Esophagus muscularis mucosa (tissue), 4 donors: ENCODE data around the gene BID. TPM values are rescaled to one million over a fixed set of nuclear protein-coding genes. Genes with fewer than 3 reads are reported as not detected.

ENCODE experiments used
- DNase-seq: peaks from one replicate; pipeline ENCODE4 v3.0.0-alpha.2; 2017; ENCODE audit errors: extremely low spot score
- H3K27ac ChIP-seq, 4 donors: fragments of 200-600 bp; sonication (generic); replicated peaks in 1 of 4; 1 replicate in 3 of 4; 2 replicates in 1 of 4; pipeline ENCODE4 v1.5.1; 2016 to 2019; ENCODE audit warnings: mild to moderate bottlenecking in 1 of 4
- H3K27me3 ChIP-seq, 4 donors: fragments of 200-600 bp; sonication (generic); one replicate each; pipeline versions ENCODE4 v1.5.1 to v1.6.0; 2016 to 2019
- H3K36me3 ChIP-seq, 4 donors: fragments of 200-600 bp; sonication (generic); one replicate each; pipeline ENCODE4 v1.5.1; 2016 to 2019
- H3K4me1 ChIP-seq, 4 donors: fragments of 200-600 bp; sonication (generic); one replicate each; pipeline ENCODE4 v1.5.1; 2016 to 2019
- H3K4me3 ChIP-seq, 4 donors: fragments of 200-600 bp; sonication (generic); 1 replicate in 2 of 4; 2 replicates in 2 of 4; pipeline ENCODE4 v1.5.1; 2016 to 2019; ENCODE audit warnings: mild to moderate bottlenecking in 4 of 4, moderate library complexity in 1 of 4
- H3K9me3 ChIP-seq, 4 donors: fragments of 200-600 bp; sonication (generic); 1 replicate in 3 of 4; 2 replicates in 1 of 4; pipeline ENCODE4 v1.5.1; 2016 to 2019
- EP300 ChIP-seq: sonication (generic); formaldehyde crosslinking; IDR thresholded peaks from one replicate; pipeline ENCODE4 v1.6.1; 2017; ENCODE audit warnings: antibody characterized with exemption
- POLR2A ChIP-seq: fragments of 450-650 bp; IDR thresholded peaks from one replicate; pipeline ENCODE4 v1.6.1; 2017; ENCODE audit warnings: antibody characterized with exemption, moderate library complexity, mild to moderate bottlenecking, low read depth
- POLR2AphosphoS5 ChIP-seq, 2 donors: sonication (generic); formaldehyde crosslinking; IDR thresholded peaks; one replicate each; pipeline ENCODE4 v1.6.1; 2017; ENCODE audit warnings: antibody characterized with exemption in 2 of 2
- WGBS: methylation state at CpG from one replicate; pipeline ENCODE4 v1.1.5; 2018; 5-methylcytosine and 5-hydroxymethylcytosine counted together
- intact Hi-C: fragments of 100-400 bp; cut with DNase I; formaldehyde crosslinking; loops from one replicate; pipeline ENCODE4 v1.15.1; 2023
- total RNA-seq, 4 donors: library from RNA; depleted of rRNA; stranded (reverse); fragments of >200 nt; gene quantifications; one replicate each; pipeline versions ENCODE4 v1.1.0 to v1.2.1, GENCODE V29; 2016
- TF ChIP-seq, protein P1 (sequence below), 3 experiments: fragments of 200-600 bp in 2 of 3; fragments of 450-650 bp in 1 of 3; sonication (generic) in 2 of 3; IDR thresholded peaks; one replicate each; pipeline ENCODE4 v1.5.1; 2017 to 2019; ENCODE audit warnings: antibody characterized with exemption in 3 of 3, mild to moderate bottlenecking in 2 of 3, moderate library complexity in 1 of 3

Gene BID
- total RNA-seq, 4 donors from 2014 or later, result 12.9 to 48.3 (median 26.3) TPM

DNA sequence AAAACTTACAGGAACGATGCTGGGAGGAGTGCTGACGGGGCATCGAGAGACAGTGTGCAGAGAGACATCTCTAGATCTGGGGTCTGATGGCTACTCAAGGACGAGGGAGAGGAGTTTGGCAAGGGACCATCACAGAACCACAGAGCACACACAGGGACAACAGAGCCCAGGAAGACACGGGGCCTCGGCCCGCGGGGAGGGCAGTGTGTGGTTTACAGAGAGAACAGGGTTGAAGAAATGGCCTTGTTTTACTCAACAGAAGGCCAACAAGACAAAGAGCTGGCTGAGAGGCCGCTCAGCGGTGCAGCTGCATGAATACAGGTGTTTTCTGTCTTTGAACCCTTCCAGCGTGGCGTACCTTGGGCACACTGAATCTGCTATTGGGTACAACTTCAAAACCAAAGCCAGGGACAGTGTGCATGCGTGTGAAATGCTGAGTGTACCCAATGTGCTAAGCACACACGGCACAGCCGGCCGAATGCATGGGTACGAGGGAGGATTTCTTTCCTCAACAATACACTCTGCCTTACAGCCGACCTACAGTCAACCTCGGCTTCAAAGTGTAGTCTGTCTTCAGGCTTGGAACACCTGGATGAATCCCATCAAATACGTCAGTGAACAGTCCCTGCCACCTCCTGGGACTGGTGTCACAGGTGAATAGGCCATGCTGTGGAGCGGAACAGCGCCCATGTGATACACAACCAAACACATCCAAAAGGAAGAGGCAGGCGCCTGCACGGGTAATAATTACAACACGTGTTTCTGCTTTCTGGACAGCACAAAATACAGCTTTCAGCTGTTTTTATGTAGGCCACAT, 20.7 kb upstream of the BID start:
- WGBS, result 81% methylated on average over 25 of the region's 25 CpGs
- Histone ChIP-seq H3K9me3 (no peaks in the 10 kb centered on the region), H3K4me3 (no peak overlapping the region), H3K27ac (no peak overlapping the region), H3K36me3 (peaks cover 17 to 78% (median 44%) of the 10 kb centered on the region in 4 donors), H3K4me1 (no peaks in the 10 kb centered on the region), H3K27me3 (no peaks in the 10 kb centered on the region)
- intact Hi-C loops, result no loop called here
- no peak for DNase-seq
- TF ChIP-seq EP300 (no peak), POLR2A (no peak), POLR2AphosphoS5 (IDR thresholded peaks at IDR 0.05) (no peak)
- TF ChIP-seq, protein P1, sequence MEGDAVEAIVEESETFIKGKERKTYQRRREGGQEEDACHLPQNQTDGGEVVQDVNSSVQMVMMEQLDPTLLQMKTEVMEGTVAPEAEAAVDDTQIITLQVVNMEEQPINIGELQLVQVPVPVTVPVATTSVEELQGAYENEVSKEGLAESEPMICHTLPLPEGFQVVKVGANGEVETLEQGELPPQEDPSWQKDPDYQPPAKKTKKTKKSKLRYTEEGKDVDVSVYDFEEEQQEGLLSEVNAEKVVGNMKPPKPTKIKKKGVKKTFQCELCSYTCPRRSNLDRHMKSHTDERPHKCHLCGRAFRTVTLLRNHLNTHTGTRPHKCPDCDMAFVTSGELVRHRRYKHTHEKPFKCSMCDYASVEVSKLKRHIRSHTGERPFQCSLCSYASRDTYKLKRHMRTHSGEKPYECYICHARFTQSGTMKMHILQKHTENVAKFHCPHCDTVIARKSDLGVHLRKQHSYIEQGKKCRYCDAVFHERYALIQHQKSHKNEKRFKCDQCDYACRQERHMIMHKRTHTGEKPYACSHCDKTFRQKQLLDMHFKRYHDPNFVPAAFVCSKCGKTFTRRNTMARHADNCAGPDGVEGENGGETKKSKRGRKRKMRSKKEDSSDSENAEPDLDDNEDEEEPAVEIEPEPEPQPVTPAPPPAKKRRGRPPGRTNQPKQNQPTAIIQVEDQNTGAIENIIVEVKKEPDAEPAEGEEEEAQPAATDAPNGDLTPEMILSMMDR (IDR thresholded peaks at IDR 0.05), result no peak

DNA sequence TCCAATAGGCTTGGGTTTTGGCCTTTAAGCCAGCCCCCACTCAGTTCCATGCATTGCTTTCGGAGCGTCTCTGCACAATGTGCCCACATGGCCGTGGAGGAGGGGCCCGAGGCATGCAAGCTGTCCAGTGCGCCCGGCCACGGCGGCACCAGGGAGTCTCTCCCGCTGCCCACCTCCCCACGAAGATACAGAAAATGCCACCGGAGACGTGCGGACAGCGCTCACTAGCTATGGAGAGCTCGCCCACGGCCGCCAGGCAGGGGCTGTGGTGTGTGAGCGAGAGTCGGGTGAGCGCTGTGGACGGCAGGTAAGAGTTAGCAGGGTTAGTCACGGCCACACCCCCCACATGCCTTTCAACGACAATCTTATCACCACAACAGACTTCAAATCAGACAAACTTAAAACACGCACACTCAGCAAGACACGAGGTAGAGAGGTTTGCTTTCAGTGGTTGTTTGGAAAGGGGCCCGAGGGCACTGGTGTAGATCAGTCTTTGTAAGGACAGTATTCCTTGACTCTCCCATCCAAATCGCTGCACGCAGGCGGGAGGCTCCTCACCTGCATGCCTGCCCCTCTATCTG, 18.7 kb upstream of the BID start:
- Histone ChIP-seq H3K4me3 (no peak overlapping the region), H3K36me3 (peaks cover 26 to 92% (median 61%) of the 10 kb centered on the region in 4 donors), H3K27me3 (no peaks in the 10 kb centered on the region), H3K9me3 (no peaks in the 10 kb centered on the region), H3K27ac (no peak overlapping the region), H3K4me1 (peaks cover 0 to 1% (median 0%) of the 10 kb centered on the region in 4 donors)
- no peak for DNase-seq
- 87% methylated on average over 20 of the region's 29 CpGs for WGBS
- intact Hi-C loops, result no loop called here
- TF ChIP-seq POLR2AphosphoS5 (IDR thresholded peaks at IDR 0.05) (no peak), POLR2A (no peak), EP300 (no peak)
- TF ChIP-seq, protein P1 (IDR thresholded peaks at IDR 0.05), result no peak

DNA sequence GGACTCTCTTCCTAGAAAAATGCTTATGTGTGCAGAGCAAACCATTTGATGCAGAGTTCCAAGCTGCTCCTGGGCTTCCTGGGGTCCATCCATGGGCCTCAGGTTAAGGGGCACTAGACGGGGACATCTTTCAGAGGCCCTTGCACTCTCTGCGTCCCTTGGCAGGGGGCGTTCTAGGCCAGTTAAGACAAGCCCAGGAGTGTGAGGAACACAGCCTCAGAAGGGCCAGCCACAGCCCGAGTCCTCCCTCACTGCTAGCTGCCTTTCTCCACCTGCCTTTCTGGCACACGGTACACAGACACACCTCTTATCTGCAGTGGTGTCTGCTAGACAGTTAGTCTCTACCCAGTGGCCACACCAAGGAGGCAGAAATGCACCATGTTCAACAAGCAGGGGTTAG, 18.0 kb upstream of the BID start:
- 69% methylated on average over 4 of the region's 5 CpGs for WGBS
- TF ChIP-seq POLR2AphosphoS5 (IDR thresholded peaks at IDR 0.05), result no peak
- no peak for TF ChIP-seq POLR2A
- TF ChIP-seq, protein P1 (IDR thresholded peaks at IDR 0.05), result no peak
- no peak for TF ChIP-seq EP300
- H3K4me1 ChIP-seq, result peaks cover 5 to 7% (median 5%) of the 10 kb centered on the region in 4 donors
- no peak overlapping the region for H3K4me3 ChIP-seq
- intact Hi-C loops, result no loop called here
- DNase-seq, result no peak
- H3K27ac ChIP-seq, result no peak overlapping the region
- H3K36me3 ChIP-seq, result peaks cover 26 to 95% (median 61%) of the 10 kb centered on the region in 4 donors
- H3K9me3 ChIP-seq, result no peaks in the 10 kb centered on the region
- no peaks in the 10 kb centered on the region for H3K27me3 ChIP-seq

DNA sequence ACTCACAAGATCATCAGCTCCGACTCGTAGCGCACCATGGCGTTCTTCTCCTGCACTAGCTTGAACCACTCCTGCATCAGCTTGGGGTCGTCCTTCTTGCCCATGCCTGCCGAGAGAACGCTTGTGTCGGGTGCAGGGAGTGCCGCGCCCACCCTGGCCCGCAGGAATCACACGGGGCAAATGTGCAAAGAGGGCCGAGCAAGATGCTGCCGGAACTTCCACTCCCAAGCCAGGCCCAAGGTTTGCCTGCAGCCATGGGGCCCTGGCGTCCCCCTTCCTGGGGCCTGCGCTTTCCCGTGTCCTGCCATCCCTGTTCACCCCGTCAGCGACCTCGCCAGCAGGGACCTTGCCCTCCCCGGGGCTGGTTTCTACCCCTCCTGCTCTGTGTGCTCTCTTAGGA, 16.9 kb upstream of the BID start:
- intact Hi-C loops, result no loop called here
- DNase-seq, result no peak
- TF ChIP-seq, protein P1 (IDR thresholded peaks at IDR 0.05), result no peak
- no peak for TF ChIP-seq POLR2A
- no peak for TF ChIP-seq POLR2AphosphoS5 (IDR thresholded peaks at IDR 0.05)
- TF ChIP-seq EP300, result no peak
- WGBS, result 92% methylated on average over 19 of the region's 21 CpGs
- Histone ChIP-seq H3K27ac (no peak overlapping the region), H3K4me1 (peaks cover 16 to 18% (median 16%) of the 10 kb centered on the region in 4 donors), H3K27me3 (no peaks in the 10 kb centered on the region), H3K9me3 (no peaks in the 10 kb centered on the region), H3K36me3 (peaks cover 24 to 84% (median 52%) of the 10 kb centered on the region in 4 donors), H3K4me3 (no peak overlapping the region)
